ENCODE measurements around the gene MADD.

MADD gene

DNA sequence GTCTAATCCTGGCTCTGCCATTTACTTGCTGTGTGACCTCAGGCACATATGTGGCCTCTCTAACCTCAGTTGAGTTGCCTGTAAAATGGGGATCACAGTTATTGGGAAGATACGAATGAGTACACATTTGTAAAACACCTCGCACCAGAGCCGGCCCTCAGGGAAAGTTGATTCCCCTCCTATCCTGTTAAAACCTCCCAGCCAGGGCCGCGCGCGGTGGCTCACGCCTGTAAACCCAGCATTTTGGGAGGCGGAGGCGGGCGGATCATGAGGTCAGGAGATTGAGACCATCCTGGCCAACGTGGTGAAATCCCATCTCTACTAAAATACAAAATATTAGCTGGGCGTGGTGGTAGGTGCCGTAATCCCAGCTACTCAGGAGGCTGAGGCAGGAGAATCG, 90.4 kb downstream of the MADD start:
- no peak for DNase-seq

GRCh38 chr11:47361419-47361818, 91.5 kb downstream of the MADD start:
- DNase-seq: no peak

DNA sequence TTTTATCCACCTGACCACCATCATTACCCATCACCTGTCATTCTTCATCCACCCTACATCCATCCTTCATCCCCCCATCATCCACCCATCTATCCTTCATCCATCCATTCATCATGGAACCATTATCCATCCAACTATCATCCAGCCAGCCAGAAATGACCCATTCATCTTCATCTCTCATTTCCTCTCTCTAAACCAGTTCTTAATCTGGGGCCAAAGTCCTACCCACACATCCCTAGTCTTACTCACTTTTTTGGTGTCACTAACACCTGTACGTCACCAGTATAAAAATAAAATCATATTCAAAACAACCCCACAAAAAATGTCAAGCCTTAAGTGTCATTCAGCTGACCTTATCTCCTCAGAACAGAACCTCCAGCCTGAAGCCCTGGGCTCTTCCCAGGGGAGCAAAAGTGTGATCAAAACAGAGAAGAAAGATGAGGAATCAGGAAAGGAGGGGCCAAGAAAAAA, 96.1 kb downstream of the MADD start:
- DNase-seq: no peak

GRCh38 chr11:47369676-47370075, 99.7 kb downstream of the MADD start:
- DNase-seq: no peak

DNA sequence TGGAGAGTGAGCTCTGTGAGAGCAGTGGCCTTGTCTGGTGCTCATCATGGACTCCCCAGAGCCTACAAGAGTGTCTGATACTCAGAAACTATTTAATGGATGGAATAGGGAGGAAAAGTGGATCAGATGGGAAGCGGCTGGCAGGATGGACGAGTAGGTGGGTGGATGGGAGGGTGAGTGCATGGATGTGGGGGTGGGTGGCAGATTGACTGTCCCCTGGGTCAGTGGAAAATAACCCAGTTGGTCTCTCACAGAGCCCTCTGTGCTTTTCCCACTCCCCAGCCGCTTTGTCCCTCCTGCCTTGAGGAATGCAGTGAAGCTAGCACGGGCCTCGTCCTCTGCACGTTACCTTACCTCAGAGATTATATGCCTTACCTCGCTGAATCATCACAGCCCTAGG, 102.5 kb downstream of the MADD start:
- DNase-seq: no peak

- DNase-seq: peak; percentile 89
These were observed 104.2 kb downstream of the MADD start for GRCh38 chr11:47373876-47374719.

- no peak for DNase-seq
These were observed 104.7 kb downstream of the MADD start for GRCh38 chr11:47374720-47375019.

DNA sequence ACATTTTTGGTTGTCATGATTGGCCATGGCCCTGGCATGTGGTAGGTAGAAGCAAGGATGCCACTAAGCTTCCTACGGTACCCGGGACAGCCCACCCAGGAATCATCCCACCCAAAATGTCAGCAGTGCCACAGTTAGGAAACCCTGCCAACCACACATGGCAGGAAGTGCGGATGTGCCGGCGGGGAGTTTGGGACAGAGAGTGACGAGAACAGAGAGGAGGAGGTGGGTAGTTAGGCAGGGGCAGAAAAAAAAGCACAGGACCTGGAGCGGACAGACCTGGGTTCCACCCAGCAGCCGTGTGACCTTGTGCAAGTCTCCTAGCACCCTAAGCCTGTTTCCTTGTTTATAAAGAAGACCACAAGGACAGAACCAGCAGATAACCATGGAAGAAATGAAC, 105.1 kb downstream of the MADD start:
- no peak for DNase-seq

DNA sequence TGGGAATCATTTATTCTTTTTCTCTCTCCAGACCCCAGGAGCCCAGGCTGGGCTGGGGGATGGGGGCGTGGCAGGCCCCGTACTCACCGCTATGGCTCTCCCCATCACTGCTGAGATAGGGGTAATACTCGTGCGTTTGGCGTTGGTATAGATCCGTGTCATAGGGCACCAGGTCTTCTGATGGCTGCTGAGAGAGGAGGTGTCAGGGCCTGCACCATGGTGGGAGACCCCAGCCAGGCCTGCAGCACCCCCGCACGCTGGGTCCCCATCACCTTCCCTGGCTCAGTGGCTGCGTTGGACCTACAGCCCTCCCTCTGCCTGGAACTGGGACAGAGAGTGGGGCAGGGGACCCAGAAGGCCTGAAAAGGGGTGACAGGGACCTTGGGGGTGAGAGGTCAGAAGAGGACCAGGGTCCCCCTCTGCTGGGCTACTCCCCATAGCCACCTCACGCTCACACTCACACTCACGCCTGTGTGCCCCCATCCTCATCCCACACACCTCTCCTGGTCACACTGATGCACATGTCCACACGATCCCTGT, 105.7 kb downstream of the MADD start:
- no peak for DNase-seq

DNA sequence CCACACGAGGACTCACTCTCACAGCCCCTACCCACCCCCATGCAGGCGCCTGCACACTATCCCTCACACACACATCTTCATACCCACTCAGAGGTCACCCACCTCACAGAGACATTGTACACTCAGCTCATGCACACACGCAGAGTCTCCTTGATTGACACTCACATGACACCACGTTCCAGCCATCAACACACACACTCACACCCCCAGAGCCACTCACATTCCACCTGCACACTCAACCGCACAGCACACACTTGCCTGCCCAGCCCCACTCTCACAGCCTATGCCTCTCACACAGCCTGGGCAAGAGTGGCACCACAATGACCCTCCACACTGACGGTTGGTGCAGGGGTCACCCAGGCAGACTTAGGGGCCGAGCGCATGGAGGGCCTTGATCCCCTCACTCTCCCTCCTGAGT, 106.2 kb downstream of the MADD start:
- DNase-seq: no peak

GRCh38 chr11:47376525-47377371, 106.8 kb downstream of the MADD start:
- no peak for DNase-seq

GRCh38 chr11:47377571-47378009, 107.7 kb downstream of the MADD start:
- DNase-seq: no peak

- DNase-seq: no peak
These were observed 108.3 kb downstream of the MADD start, which contains the start of gene SPI1 for GRCh38 chr11:47378010-47378835. SPI1 (minus strand) TSS chr11:47378547; CDS start chr11:47378353, 194 bp downstream.

DNA sequence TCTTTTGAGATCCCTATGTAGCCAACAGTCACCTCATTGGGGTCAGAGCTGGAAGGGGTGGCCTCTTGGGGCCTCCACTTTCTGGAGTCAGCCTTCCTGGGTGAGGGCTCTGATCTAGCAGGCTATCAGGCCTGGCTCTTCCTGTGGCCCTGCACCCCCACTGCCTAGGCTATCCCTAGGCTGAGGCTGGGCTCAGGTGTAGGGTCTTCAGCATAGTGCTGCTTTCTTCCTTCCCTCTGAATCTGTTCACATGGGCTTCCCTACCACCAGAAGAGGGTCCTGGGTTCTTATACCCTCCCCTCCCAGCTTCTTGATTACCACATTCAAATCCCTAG, 108.9 kb downstream of the MADD start:
- no peak for DNase-seq

DNA sequence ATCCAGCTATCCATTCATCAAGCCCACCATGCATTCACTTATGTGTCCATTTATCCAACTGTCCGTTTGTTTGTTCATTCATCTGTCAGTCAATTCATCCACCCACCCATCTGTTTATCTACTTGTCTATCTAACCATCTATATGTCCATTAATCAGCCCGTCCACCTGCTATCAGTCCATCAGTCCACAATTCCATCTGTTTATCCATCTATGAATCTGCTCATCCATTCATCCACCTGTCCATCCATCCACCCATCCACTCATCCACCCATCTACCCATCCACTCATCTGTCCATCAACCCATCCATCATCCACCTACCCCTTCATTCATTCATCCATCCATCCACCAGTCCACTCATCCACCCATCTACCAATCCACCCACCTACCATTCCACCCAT, 109.4 kb downstream of the MADD start:
- DNase-seq: no peak

Data from activated CD4-positive, alpha-beta T cell treated with anti-CD3 and anti-CD28 coated beads, Interleukin-2, Interleukin-6, amounts not matched to agents 100 ng/mL and 50 ng/mL, durations not matched to agents 16 hours and 8 hours (primary cell).